HG03571 (cell line): ENCODE measurements around the gene CLCNKB.
"Not testable (repeated sequence)": the region's sequence is repeated elsewhere in the genome, so short reads cannot be mapped to it uniquely, and the experiment has no call there.

Experiments
- ATAC-seq: cut with Tn5 transposase; IDR thresholded peaks from one replicate; pipeline ENCODE4 v1.9.1; 2021; ENCODE audit not compliant: unreplicated experiment

Gene CLCNKB

GRCh38 chr1:16043521-16043920 is at the start of gene CLCNKB:
Gene CLCNKB (plus strand): TSS chr1:16043782. CDS start chr1:16044493, 711 bp downstream.
- no peak for ATAC-seq

GRCh38 chr1:15994081-15994480 is 49.5 kb upstream of the CLCNKB start:
- no peak for ATAC-seq

GRCh38 chr1:15994590-15995351 is 48.8 kb upstream of the CLCNKB start:
- ATAC-seq, result no peak

GRCh38 chr1:15997076-15997585 is 46.5 kb upstream of the CLCNKB start:
- ATAC-seq, result no peak

GRCh38 chr1:15997637-15998280 is 45.8 kb upstream of the CLCNKB start:
- no peak for ATAC-seq

- no peak for ATAC-seq
Observed at GRCh38 chr1:15998929-15999328, 44.7 kb upstream of the CLCNKB start.

- ATAC-seq, result not testable (repeated sequence)
Observed at GRCh38 chr1:16001274-16001673, 42.3 kb upstream of the CLCNKB start.

- no peak for ATAC-seq
Observed at GRCh38 chr1:16005597-16005996, 38.0 kb upstream of the CLCNKB start.

GRCh38 chr1:16006010-16006409 is 37.6 kb upstream of the CLCNKB start:
- ATAC-seq, result no peak

GRCh38 chr1:16006552-16007485 is 36.8 kb upstream of the CLCNKB start:
- no peak for ATAC-seq

- no peak for ATAC-seq
Observed at GRCh38 chr1:16007671-16008341, 35.8 kb upstream of the CLCNKB start.

- no peak for ATAC-seq
Observed at GRCh38 chr1:16009030-16009460, 34.5 kb upstream of the CLCNKB start.

GRCh38 chr1:16009678-16010077 is 33.9 kb upstream of the CLCNKB start:
- ATAC-seq, result no peak

GRCh38 chr1:16010837-16011236 is 32.7 kb upstream of the CLCNKB start:
- ATAC-seq, result no peak

GRCh38 chr1:16011936-16012589 is 31.5 kb upstream of the CLCNKB start:
- ATAC-seq, result no peak

- no peak for ATAC-seq
Observed at GRCh38 chr1:16012590-16013219, 30.9 kb upstream of the CLCNKB start.

GRCh38 chr1:16013220-16013907 is 30.2 kb upstream of the CLCNKB start:
- ATAC-seq, result no peak

GRCh38 chr1:16013908-16014258 is 29.7 kb upstream of the CLCNKB start:
- no peak for ATAC-seq
